ENCODE measurements around the gene HEMK1. TPM values are rescaled to one million over a fixed set of nuclear protein-coding genes. Genes with fewer than 3 reads are reported as not detected.

The HEMK1 gene
- total RNA-seq, 1 experiment from 2014 or later: 20.9 TPM

- no peak for TF ChIP-seq E2F1 (CRISPR knock-in tag; IDR thresholded peaks at IDR 0.05)
Observed at GRCh38 chr3:50612970-50613846, 43.9 kb downstream of the HEMK1 start (continued).

GRCh38 chr3:50615190-50615589, 45.9 kb downstream of the HEMK1 start:
- POLR2A ChIA-PET: no interaction called here
- H3K4me1 Mint-ChIP-seq: peaks cover 34% of the 10 kb centered on the region
- no peaks in the 10 kb centered on the region for H3K36me3 Mint-ChIP-seq
- no peaks in the 10 kb centered on the region for H3K9me3 Mint-ChIP-seq
- H3K27ac Mint-ChIP-seq: no peak overlapping the region
- CTCF ChIA-PET: interaction anchor here (1.0 to 10.1 kb wide), 17 partner anchors 12 to 774 kb away, joined by 3 to 202 read pairs (median 12); partner anchors contain the start of gene HEMK1
- ATAC-seq (no peak), DNase-seq (ENCODE audit: low spot score) (no peak)
- TF ChIP-seq ZNF232 (CRISPR knock-in tag; IDR thresholded peaks at IDR 0.05) (no peak), FOXP4 (CRISPR knock-in tag; IDR thresholded peaks at IDR 0.05) (no peak)
- no peak overlapping the region for H3K4me3 Mint-ChIP-seq
- peaks cover 43% of the 10 kb centered on the region for H3K27me3 Mint-ChIP-seq (ENCODE audit: low read depth)

- Mint-ChIP-seq H3K4me1 (peaks cover 28% of the 10 kb centered on the region), H3K27ac (peak overlapping the region; percentile 34; the same call in 1 of the 2 replicates)
- POLR2A ChIA-PET: interaction anchor here (0.9 to 1.2 kb wide), 3 partner anchors 33 to 773 kb away, joined by 3 to 8 read pairs (median 5); no protein-coding TSS in a partner anchor
- no peak for TF ChIP-seq NR1H2 (CRISPR knock-in tag; IDR thresholded peaks at IDR 0.05)
- TF ChIP-seq EMX1 (CRISPR knock-in tag; IDR thresholded peaks at IDR 0.05): no peak
- TF ChIP-seq ZNF138 (CRISPR knock-in tag; conservative IDR thresholded peaks at IDR 0.05): no peak
- 0 out of 2 replicates have a peak, but pooled peaks have one; percentile 42 for TF ChIP-seq JUN (CRISPR knock-in tag; IDR thresholded peaks at IDR 0.05)
- no peak for TF ChIP-seq CBFB (CRISPR knock-in tag; IDR thresholded peaks at IDR 0.05; ENCODE audit: low read depth)
- no peak for TF ChIP-seq HMGA2 (CRISPR knock-in tag; IDR thresholded peaks at IDR 0.05)
- peak; percentile 0; the same call in 1 of the 2 replicates for TF ChIP-seq E2F5 (CRISPR knock-in tag; IDR thresholded peaks at IDR 0.05)
- TF ChIP-seq GABPB1 (CRISPR knock-in tag; IDR thresholded peaks at IDR 0.05): no peak
- no peak for TF ChIP-seq ZNF219 (CRISPR knock-in tag; IDR thresholded peaks at IDR 0.05; ENCODE audit: borderline replicate concordance)
- no peak for TF ChIP-seq IRF1 (CRISPR knock-in tag; IDR thresholded peaks at IDR 0.05)
- TF ChIP-seq ATF3 (CRISPR knock-in tag; conservative IDR thresholded peaks at IDR 0.05): no peak
- TF ChIP-seq ETV6 (CRISPR knock-in tag; IDR thresholded peaks at IDR 0.05): 0 out of 2 replicates have a peak, but pooled peaks have one; percentile 32
- no peak for TF ChIP-seq RORB (CRISPR knock-in tag; IDR thresholded peaks at IDR 0.05)
- no peak for TF ChIP-seq ELF4 (CRISPR knock-in tag; IDR thresholded peaks at IDR 0.05; ENCODE audit: low read depth)
- TF ChIP-seq NFYB (CRISPR knock-in tag; conservative IDR thresholded peaks at IDR 0.05; ENCODE audit: low read depth): no peak
- TF ChIP-seq USF1 (CRISPR knock-in tag; IDR thresholded peaks at IDR 0.05): no peak
- TF ChIP-seq CTCF (IDR thresholded peaks at IDR 0.05): peak; percentile 91
Observed at GRCh38 chr3:50616003-50616769, 46.9 kb downstream of the HEMK1 start.

More at GRCh38 chr3:50616003-50616769, 46.9 kb downstream of the HEMK1 start:
- CTCF ChIA-PET: interaction anchor here (0.6 to 10.1 kb wide), 60 partner anchors 11 to 883 kb away, joined by 3 to 202 read pairs (median 5); partner anchors contain the start of genes C3orf18, DCAF1, DOCK3 and HEMK1
- DNase-seq (ENCODE audit: low spot score) (peak; percentile 91), ATAC-seq (peak; percentile 38)
- Mint-ChIP-seq H3K4me3 (peak overlapping the region; percentile 70), H3K36me3 (no peaks in the 10 kb centered on the region), H3K9me3 (no peaks in the 10 kb centered on the region), H3K27me3 (ENCODE audit: low read depth) (peaks cover 33% of the 10 kb centered on the region)
